B cell (primary cell): ENCODE results near the gene CCDC6.

ENCODE experiments used
- EZH2 ChIP-seq: IDR thresholded peaks from 2 replicates; pipeline ENCODE4 v1.6.1; 2012; ENCODE audit warnings: borderline replicate concordance, low read depth, mild to moderate bottlenecking, moderate library complexity, low read length; ENCODE audit not compliant: insufficient read depth, poor library complexity, severe bottlenecking
- TF ChIP-seq, protein P1 (sequence below): fragments of 200-600 bp; IDR thresholded peaks from one replicate; pipeline ENCODE4 v1.8.0; 2022; ENCODE audit warnings: antibody characterized with exemption, mild to moderate bottlenecking

DNA sequence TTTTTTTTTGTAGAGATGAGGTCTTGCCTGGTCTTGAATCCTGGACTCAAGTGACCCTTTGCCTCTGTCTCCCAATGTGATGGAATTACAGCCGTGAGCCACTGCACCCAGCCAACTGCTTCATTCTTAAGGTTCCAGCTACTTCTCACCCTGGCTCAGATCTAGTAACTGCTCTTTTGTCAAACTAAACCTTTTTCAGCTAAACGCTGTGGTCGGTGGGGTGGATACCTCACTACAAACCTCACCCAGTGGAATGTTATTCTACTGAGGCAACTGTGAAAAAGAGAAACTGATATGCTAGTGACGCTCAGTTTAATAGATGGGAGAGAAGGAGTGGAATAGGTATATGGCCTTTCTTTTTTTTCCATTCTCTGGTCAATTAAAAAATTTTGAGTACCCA is 151.4 kb downstream of the CCDC6 start:
- TF ChIP-seq, protein P1, sequence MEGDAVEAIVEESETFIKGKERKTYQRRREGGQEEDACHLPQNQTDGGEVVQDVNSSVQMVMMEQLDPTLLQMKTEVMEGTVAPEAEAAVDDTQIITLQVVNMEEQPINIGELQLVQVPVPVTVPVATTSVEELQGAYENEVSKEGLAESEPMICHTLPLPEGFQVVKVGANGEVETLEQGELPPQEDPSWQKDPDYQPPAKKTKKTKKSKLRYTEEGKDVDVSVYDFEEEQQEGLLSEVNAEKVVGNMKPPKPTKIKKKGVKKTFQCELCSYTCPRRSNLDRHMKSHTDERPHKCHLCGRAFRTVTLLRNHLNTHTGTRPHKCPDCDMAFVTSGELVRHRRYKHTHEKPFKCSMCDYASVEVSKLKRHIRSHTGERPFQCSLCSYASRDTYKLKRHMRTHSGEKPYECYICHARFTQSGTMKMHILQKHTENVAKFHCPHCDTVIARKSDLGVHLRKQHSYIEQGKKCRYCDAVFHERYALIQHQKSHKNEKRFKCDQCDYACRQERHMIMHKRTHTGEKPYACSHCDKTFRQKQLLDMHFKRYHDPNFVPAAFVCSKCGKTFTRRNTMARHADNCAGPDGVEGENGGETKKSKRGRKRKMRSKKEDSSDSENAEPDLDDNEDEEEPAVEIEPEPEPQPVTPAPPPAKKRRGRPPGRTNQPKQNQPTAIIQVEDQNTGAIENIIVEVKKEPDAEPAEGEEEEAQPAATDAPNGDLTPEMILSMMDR, result no peak
- TF ChIP-seq EZH2, result no peak
